ENCODE measurements around the gene GFI1B. TPM values are rescaled to one million over a fixed set of nuclear protein-coding genes. Genes with fewer than 3 reads are reported as not detected.

The GFI1B gene
- total RNA-seq, 1 donor from 2014 or later, result not detected

DNA sequence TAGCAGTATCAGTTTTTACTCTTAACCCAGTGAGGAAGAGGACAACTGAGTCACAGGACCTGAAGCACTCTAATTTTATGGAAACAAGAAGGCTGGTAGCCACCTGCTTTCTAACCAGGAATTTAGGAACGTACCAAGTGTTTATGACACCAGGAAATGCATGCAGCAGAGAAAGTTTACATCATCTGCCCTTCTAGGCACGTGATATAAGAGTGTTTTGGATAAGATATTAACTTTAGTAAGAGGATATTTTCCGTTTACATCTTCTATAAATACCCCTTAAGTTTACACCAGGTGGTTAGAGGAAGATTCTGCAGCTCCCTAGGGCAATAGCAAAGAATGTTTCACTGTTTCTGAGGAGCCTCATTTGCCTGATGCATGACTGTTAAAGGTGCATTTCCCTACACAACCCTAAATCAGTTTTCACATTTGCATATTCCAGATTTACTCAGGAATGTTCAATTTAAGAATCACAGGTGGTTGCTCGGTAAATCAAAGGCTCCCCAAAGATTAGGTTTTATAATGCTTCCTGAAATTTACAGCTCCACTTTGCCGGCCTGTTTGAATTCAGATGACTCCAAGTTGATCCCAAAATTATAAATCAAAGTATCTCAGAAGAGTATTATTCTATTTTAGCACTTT lies 35.8 kb upstream of the GFI1B start:
- H3K9me3 ChIP-seq, result no peaks in the 10 kb centered on the region
- no peaks in the 10 kb centered on the region for H3K27me3 ChIP-seq
- TF ChIP-seq, protein P1, sequence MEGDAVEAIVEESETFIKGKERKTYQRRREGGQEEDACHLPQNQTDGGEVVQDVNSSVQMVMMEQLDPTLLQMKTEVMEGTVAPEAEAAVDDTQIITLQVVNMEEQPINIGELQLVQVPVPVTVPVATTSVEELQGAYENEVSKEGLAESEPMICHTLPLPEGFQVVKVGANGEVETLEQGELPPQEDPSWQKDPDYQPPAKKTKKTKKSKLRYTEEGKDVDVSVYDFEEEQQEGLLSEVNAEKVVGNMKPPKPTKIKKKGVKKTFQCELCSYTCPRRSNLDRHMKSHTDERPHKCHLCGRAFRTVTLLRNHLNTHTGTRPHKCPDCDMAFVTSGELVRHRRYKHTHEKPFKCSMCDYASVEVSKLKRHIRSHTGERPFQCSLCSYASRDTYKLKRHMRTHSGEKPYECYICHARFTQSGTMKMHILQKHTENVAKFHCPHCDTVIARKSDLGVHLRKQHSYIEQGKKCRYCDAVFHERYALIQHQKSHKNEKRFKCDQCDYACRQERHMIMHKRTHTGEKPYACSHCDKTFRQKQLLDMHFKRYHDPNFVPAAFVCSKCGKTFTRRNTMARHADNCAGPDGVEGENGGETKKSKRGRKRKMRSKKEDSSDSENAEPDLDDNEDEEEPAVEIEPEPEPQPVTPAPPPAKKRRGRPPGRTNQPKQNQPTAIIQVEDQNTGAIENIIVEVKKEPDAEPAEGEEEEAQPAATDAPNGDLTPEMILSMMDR (IDR thresholded peaks at IDR 0.05), result no peak
- no peaks in the 10 kb centered on the region for H3K36me3 ChIP-seq
- DNase-seq (ENCODE audit: low spot score in 2 of 2), result no peak
- no peak overlapping the region for H3K4me3 ChIP-seq
- intact Hi-C loops (cut with DNase I), result loop anchor here (10.0 kb wide), 2 partner anchors 202 to 1082 kb away; partner anchors contain the start of gene BRD3OS
- peaks cover 0 to 14% of the 10 kb centered on the region in 2 donors for H3K4me1 ChIP-seq
- no peak overlapping the region for H3K27ac ChIP-seq

DNA sequence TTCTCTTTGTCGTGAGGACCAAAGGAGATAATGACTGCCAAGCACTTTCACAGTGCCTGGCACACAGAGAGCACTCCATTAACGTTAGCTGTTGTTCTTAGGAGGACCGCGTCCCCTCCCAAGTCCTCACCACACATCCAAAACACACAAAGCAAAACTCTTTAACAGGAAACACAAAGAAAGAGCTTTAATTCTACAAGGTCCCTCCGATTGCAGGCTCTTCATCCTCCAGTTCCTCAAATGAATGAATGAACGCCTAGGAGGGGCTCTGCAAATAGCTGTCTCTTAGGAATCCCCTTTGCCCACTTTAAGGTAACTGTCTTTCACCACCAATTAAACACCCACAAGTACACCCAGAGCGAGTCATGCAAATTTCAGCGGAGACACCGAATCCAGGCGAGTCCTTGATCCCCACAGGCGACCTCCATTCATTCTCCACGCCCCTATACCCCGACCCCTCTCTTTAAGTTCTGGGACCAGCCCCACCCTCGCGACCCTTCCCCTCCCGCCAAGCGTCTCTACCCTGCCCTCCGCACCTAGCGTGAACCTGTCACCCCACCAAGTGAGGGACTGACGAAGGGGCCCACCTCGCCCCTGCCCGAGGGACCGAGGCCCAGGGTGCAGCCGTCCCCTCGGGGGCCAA lies 34.7 kb upstream of the GFI1B start:
- Histone ChIP-seq H3K27ac (peak overlapping the region; percentile 94 to 96), H3K36me3 (no peaks in the 10 kb centered on the region), H3K4me1 (peaks cover 0 to 14% of the 10 kb centered on the region in 2 donors), H3K4me3 (peak overlapping the region; percentile 69 to 82), H3K27me3 (no peaks in the 10 kb centered on the region), H3K9me3 (no peaks in the 10 kb centered on the region)
- TF ChIP-seq, protein P1 (IDR thresholded peaks at IDR 0.05), result no peak
- DNase-seq (ENCODE audit: low spot score in 2 of 2), result no peak
- intact Hi-C loops (cut with DNase I), result loop anchor here (1.0 to 10.0 kb wide), 5 partner anchors 65 to 1081 kb away; partner anchors contain the start of genes AK8, BRD3OS, GTF3C4 and GTF3C5

DNA sequence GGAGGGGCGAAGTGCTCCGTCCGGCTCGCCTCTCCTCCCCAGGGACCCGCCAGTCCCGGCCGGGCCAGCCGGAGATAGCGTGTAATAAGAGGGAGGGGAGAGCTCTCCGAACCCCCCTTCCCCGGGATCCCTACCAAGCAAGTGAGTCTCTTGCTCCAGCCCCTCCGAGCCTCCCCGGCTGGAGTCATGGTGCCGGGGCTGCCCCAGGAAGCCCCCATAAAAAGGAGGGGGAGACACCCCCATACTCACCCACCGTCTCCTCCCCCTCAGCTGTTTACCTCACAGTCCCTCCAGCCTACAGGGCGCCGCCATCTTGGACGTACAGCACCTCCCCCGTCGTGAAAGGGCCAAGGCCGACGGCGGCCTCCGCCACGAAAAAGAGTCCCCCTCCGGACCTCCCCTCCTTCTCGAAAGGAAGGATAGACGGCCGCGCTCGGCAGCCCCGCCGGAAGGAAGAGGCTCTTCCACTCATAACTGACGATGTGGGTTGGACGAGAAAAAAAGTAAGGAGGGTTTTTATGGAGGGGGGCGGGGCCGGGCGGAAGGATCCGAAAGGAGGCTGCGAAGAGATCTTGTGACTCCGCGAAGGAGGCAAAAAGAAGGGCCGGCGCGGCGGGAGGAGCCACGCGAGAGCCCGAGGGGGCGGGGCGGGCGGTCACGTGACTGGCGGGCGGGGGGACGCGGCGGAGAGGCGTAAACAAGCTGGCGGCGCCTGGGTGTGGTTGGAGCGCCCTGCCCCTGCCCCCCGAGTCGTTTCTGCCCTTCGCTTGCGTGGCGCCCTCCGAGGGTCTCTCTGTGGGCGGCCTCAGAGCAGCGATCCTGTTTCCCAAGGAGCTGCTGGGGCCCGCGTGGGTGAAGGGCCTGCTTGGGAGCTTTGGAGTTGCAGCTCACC lies 34.0 kb upstream of the GFI1B start, which contains the start of gene TSC1:
TSS of gene TSC1 (minus strand) at position 323 of the 892 bp plus-strand sequence. CDS start 15,744 bp downstream, outside the sequence.
- H3K4me1 ChIP-seq, result peaks cover 0 to 14% of the 10 kb centered on the region in 2 donors
- TF ChIP-seq, protein P1 (IDR thresholded peaks at IDR 0.05), result no peak
- peak within 1 kb of the TSS; percentile 69 to 82 for H3K4me3 ChIP-seq
- peak; percentile 76 to 97 for DNase-seq (ENCODE audit: low spot score in 2 of 2)
- intact Hi-C loops (cut with DNase I), result loop anchor here (1.0 to 10.0 kb wide), 5 partner anchors 66 to 1080 kb away; partner anchors contain the start of genes AK8, BRD3OS, GTF3C4 and GTF3C5
- H3K27ac ChIP-seq, result peak within 1 kb of the TSS; percentile 94 to 96
- no peaks in the 10 kb centered on the region for H3K27me3 ChIP-seq
- no peaks in the 10 kb centered on the region for H3K36me3 ChIP-seq
- no peaks in the 10 kb centered on the region for H3K9me3 ChIP-seq

DNA sequence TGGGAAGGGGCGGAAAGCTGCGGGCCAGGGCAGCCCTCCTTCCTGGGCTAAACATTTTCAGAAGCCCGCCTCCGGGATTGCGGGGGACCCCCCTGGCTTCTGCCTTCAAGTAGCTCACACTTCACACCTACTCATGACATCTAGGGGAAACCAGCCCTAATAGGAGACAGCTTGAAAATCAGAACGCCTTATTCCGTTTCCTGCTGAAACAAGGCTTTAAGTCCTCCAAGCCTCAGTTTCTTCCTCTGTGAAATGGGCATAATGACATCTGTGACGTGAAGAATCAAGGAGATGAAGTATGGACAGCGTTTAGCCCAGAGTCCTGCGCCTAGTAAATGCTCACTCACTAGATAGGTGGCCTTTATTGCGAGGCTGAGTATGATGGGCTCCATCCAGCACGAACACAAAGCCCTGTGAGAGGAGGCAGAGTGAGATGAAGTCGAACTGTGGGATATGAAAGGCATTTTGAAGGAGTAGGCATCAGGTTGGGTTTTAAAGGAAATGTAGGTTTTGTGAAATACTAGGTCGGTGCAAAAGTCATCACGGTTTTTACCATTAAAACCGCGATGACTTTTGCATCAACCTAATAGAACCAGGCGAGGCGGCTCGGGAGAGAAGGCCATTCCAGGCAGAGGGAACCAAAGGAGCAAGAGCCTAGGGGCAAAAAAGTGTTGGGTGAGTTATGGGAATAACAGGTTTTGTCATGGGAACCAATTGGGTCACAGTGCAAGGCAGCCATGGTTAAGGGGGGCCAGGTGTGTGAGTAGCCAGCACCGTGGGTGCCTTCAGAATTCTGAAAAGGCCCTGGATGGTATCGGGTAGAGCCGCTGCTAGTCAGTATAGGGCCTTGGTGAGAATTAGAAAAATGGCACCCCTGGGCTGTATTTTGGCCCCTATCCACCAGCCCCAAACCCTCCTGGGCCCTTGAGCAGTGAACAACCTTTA lies 33.0 kb upstream of the GFI1B start:
- H3K9me3 ChIP-seq, result no peaks in the 10 kb centered on the region
- no peak for DNase-seq (ENCODE audit: low spot score in 2 of 2)
- intact Hi-C loops (cut with DNase I), result loop anchor here (2.0 to 10.0 kb wide), 3 partner anchors 199 to 1079 kb away; partner anchors contain the start of genes BRD3OS and GTF3C4
- TF ChIP-seq, protein P1 (IDR thresholded peaks at IDR 0.05), result no peak
- H3K4me1 ChIP-seq, result peaks cover 0 to 14% of the 10 kb centered on the region in 2 donors
- H3K27me3 ChIP-seq, result no peaks in the 10 kb centered on the region
- no peaks in the 10 kb centered on the region for H3K36me3 ChIP-seq
- H3K27ac ChIP-seq, result peak overlapping the region; percentile 94 to 96
- H3K4me3 ChIP-seq, result peak overlapping the region; percentile 69 to 82
